ENCODE results near the gene FLG. TPM values are rescaled to one million over a fixed set of nuclear protein-coding genes. Genes with fewer than 3 reads are reported as not detected.
"Not testable (repeated sequence)": the region's sequence is repeated elsewhere in the genome, so short reads cannot be mapped to it uniquely, and the experiment has no call there.

Gene FLG
- total RNA-seq, 1 donor, result not detected

DNA sequence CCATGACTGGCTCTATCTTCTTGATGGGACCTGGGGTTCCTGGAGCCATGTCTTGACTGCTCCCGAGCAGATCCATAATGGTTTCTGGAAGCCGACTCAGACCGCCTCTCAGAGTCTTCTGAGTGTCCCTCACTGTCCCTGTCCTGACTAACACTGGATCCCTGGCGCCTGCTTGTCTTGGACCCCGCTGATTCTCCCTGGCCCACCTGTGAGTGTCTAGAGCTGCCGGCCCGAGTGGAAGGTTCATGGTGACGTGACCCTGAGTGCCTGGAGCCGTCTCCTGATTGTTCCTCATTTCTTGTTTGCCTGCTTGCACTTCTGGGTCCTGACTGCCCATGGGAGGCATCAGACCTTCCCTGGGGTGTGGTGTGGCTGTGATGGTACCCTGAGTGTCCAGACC, 15.1 kb downstream of the FLG start:
- Histone ChIP-seq H3K9me3 (ENCODE audit: low read depth, low read length) (no peaks in the 10 kb centered on the region), H3K4me1 (ENCODE audit: insufficient read depth, low read length) (no peaks in the 10 kb centered on the region), H3K27me3 (ENCODE audit: insufficient read depth, low read length) (no peaks in the 10 kb centered on the region), H3K4me3 (ENCODE audit: low read length) (no peak overlapping the region)

- not testable (repeated sequence) for H3K4me3 ChIP-seq (ENCODE audit: low read length); H3K9me3 ChIP-seq (ENCODE audit: low read depth, low read length); H3K27me3 ChIP-seq (ENCODE audit: insufficient read depth, low read length); H3K4me1 ChIP-seq (ENCODE audit: insufficient read depth, low read length)
Observed at GRCh38 chr1:152309320-152309901, 15.6 kb downstream of the FLG start.

DNA sequence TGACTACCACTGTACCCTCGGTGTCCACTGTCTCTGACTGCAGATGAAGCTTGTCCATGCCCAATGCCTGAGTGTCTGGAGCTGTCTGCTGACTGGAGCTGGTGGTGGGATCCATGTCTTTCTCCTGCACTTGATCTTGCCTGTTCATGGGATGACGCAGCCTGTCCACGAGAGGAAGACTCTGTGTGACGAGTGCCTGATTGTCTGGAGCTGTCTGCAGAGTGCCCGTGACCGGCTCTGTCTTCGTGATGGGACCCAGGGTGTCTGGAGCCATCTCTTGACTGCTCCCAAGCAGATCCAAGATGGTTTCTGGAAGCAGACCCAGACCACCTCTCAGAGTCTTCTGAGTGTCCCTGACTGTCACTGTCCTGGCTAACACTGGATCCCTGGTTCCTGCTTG, 16.3 kb downstream of the FLG start:
- not testable (repeated sequence) for H3K27me3 ChIP-seq (ENCODE audit: insufficient read depth, low read length)

GRCh38 chr1:152307970-152308369, 17.1 kb downstream of the FLG start:
- H3K9me3 ChIP-seq (ENCODE audit: low read depth, low read length); H3K4me3 ChIP-seq (ENCODE audit: low read length); H3K4me1 ChIP-seq (ENCODE audit: insufficient read depth, low read length); H3K27me3 ChIP-seq (ENCODE audit: insufficient read depth, low read length): not testable (repeated sequence)

More for the DNA sequence above, 16.3 kb downstream of the FLG start:
- not testable (repeated sequence) for H3K9me3 ChIP-seq (ENCODE audit: low read depth, low read length); H3K4me3 ChIP-seq (ENCODE audit: low read length); H3K4me1 ChIP-seq (ENCODE audit: insufficient read depth, low read length)

GRCh38 chr1:152306123-152306522, 18.9 kb downstream of the FLG start:
- not testable (repeated sequence) for H3K4me1 ChIP-seq (ENCODE audit: insufficient read depth, low read length); H3K4me3 ChIP-seq (ENCODE audit: low read length); H3K27me3 ChIP-seq (ENCODE audit: insufficient read depth, low read length); H3K9me3 ChIP-seq (ENCODE audit: low read depth, low read length)

- not testable (repeated sequence) for H3K4me1 ChIP-seq (ENCODE audit: insufficient read depth, low read length); H3K4me3 ChIP-seq (ENCODE audit: low read length); H3K9me3 ChIP-seq (ENCODE audit: low read depth, low read length); H3K27me3 ChIP-seq (ENCODE audit: insufficient read depth, low read length)
Observed at GRCh38 chr1:152304773-152305172, 20.3 kb downstream of the FLG start.

- not testable (repeated sequence) for H3K27me3 ChIP-seq (ENCODE audit: insufficient read depth, low read length); H3K4me3 ChIP-seq (ENCODE audit: low read length); H3K4me1 ChIP-seq (ENCODE audit: insufficient read depth, low read length); H3K9me3 ChIP-seq (ENCODE audit: low read depth, low read length)
Observed at GRCh38 chr1:152303139-152303872, 21.7 kb downstream of the FLG start.

GRCh38 chr1:152256394-152256793, 68.6 kb downstream of the FLG start:
- H3K4me3 ChIP-seq (ENCODE audit: low read length); H3K4me1 ChIP-seq (ENCODE audit: insufficient read depth, low read length); H3K27me3 ChIP-seq (ENCODE audit: insufficient read depth, low read length); H3K9me3 ChIP-seq (ENCODE audit: low read depth, low read length): not testable (repeated sequence)

Other genes starting within 250 kb of the FLG start
- not detected for gene TCHHL1, start 236.2 kb downstream of the FLG start, total RNA-seq
- not detected for gene TCHH, start 209.8 kb downstream of the FLG start, total RNA-seq
- not detected for gene RPTN, start 166.0 kb downstream of the FLG start, total RNA-seq
- gene HRNR, start 101.0 kb downstream of the FLG start, total RNA-seq, result under 0.01 TPM
- gene FLG2, start 34.8 kb upstream of the FLG start, total RNA-seq, result not detected
- not detected for gene CRNN, start 89.0 kb upstream of the FLG start, total RNA-seq
- gene LCE5A, start 185.6 kb upstream of the FLG start, total RNA-seq, result not detected
- not detected for gene CRCT1, start 189.2 kb upstream of the FLG start, total RNA-seq
- gene LCE3E, start 241.5 kb upstream of the FLG start, total RNA-seq, result not detected